HCT116 (cell line): ENCODE data around the gene HSPB1. TPM values are rescaled to one million over a fixed set of nuclear protein-coding genes. Genes with fewer than 3 reads are reported as not detected.
A peak's percentile ranks its signal among the peaks of the same experiment; 100 is the strongest.

ENCODE experiments used
- ATAC-seq: fragments of 200-7000 bp; cut with Tn5 transposase; 2 replicates; pipeline ENCODE4 v1.9.1; 2020; ENCODE audit warnings: mild to moderate bottlenecking, moderate library complexity
- BruUV-seq: library from RNA; stranded (reverse); fragments of 400-500 nt; replicated peaks from 2 replicates; lab custom pipeline; 2021; lab: Mats Ljungman, UMichigan
- CTCF ChIA-PET: fragments of 300-600 bp; sonication (Branson Sonifier 250); formaldehyde crosslinking; loops from one replicate; lab custom pipeline; 2021; ENCODE audit warnings: antibody characterized with exemption; lab: Charles Lee
- POLR2A ChIA-PET: fragments of 300-600, 350-600 bp; sonication (Branson Sonifier 250); formaldehyde crosslinking; loops from one replicate; lab custom pipeline; 2021; ENCODE audit warnings: antibody characterized with exemption; lab: Charles Lee
- RAD21 ChIA-PET, 2 experiments: fragments of 300-600 bp; sonication (Branson Sonifier 250); formaldehyde crosslinking; loops; one replicate each; lab custom pipeline; 2023; ENCODE audit warnings: low total read pairs in 2 of 2; ENCODE audit not compliant: uncharacterized antibody in 2 of 2, unreplicated experiment in 2 of 2, low non-redundant PET in 1 of 2; lab: Charles Lee
- DNase-seq: peaks from one replicate; pipeline ENCODE4 v3.0.0-alpha.2; 2010; ENCODE audit warnings: low read depth, low spot score
- H2AFZ ChIP-seq: fragments of 200-600 bp; shearing (Covaris generic), sonication (generic); 2 replicates; pipeline ENCODE4 v1.6.1; 2017; ENCODE audit warnings: low read depth, mixed run types, mixed read lengths, antibody characterized with exemption, low read length; ENCODE audit not compliant: poor library complexity, severe bottlenecking
- H3K27ac ChIP-seq: 2 replicates; pipeline ENCODE4 v1.5.1; 2012; ENCODE audit warnings: low read depth, low read length
- H3K27me3 ChIP-seq: fragments of 200-600 bp; sonication (generic); 2 replicates; pipeline ENCODE4 v1.6.1; 2016; ENCODE audit warnings: mixed run types, low read length, mixed read lengths; ENCODE audit not compliant: insufficient read depth
- H3K36me3 ChIP-seq, 2 experiments: fragments of 200-500 bp in 1 of 2; fragments of 200-600 bp in 1 of 2; sonication (Bioruptor generic) in 1 of 2; sonication (generic) in 1 of 2; 2 replicates each; pipeline versions ENCODE4 v1.5.1 to v1.6.1; 2014 to 2016; ENCODE audit warnings: low read length in 2 of 2, inconsistent platforms in 1 of 2, mixed read lengths in 1 of 2, mixed run types in 1 of 2; ENCODE audit not compliant: insufficient read depth in 2 of 2, control insufficient read depth in 1 of 2
- H3K4me1 ChIP-seq, 2 experiments: fragments of 200-600 bp in 1 of 2; sonication (generic) in 1 of 2; 2 replicates each; pipeline versions ENCODE4 v1.5.1 to v1.6.1; 2012 to 2017; ENCODE audit warnings: low read length in 2 of 2, inconsistent platforms in 1 of 2, mild to moderate bottlenecking in 1 of 2, mixed read lengths in 1 of 2, mixed run types in 1 of 2, moderate library complexity in 1 of 2; ENCODE audit not compliant: insufficient read depth in 2 of 2, control insufficient read depth in 1 of 2
- H3K4me2 ChIP-seq: fragments of 200-600 bp; sonication (generic); 2 replicates; pipeline ENCODE4 v1.6.1; 2017; ENCODE audit warnings: mixed run types, low read length, mixed read lengths
- H3K4me3 ChIP-seq, 2 experiments: fragments of 200-600 bp in 1 of 2; sonication (generic) in 1 of 2; replicated peaks in 1 of 2; 2 replicates each; pipeline ENCODE4 v1.5.1; 2011 to 2016; ENCODE audit warnings: low read length in 2 of 2, control low read depth in 1 of 2, low read depth in 1 of 2, mild to moderate bottlenecking in 1 of 2, mixed read lengths in 1 of 2, mixed run types in 1 of 2
- H3K79me2 ChIP-seq: fragments of 200-600 bp; sonication (generic); 2 replicates; pipeline ENCODE4 v1.6.1; 2017; ENCODE audit warnings: mild to moderate bottlenecking, mixed run types, low read length, moderate library complexity, mixed read lengths; ENCODE audit not compliant: insufficient read depth
- H3K9ac ChIP-seq: fragments of 200-600 bp; sonication (generic); 2 replicates; pipeline ENCODE4 v1.6.1; 2016; ENCODE audit warnings: low read length, mixed read lengths
- H3K9me2 ChIP-seq: fragments of 200-600 bp; sonication (generic), shearing (Covaris generic); 2 replicates; pipeline ENCODE4 v1.6.1; 2017; ENCODE audit warnings: mixed run types, mild to moderate bottlenecking, moderate library complexity; ENCODE audit not compliant: insufficient read depth
- H3K9me3 ChIP-seq, 2 experiments: fragments of 200-500 bp in 1 of 2; fragments of 200-600 bp in 1 of 2; sonication (Bioruptor generic) in 1 of 2; sonication (generic) in 1 of 2; 2 replicates each; pipeline ENCODE4 v1.6.1; 2014 to 2017; ENCODE audit warnings: low read length in 2 of 2, mixed read lengths in 2 of 2, inconsistent platforms in 1 of 2, low read depth in 1 of 2, mild to moderate bottlenecking in 1 of 2, mixed run types in 1 of 2, moderate library complexity in 1 of 2; ENCODE audit not compliant: control insufficient read depth in 1 of 2, insufficient read depth in 1 of 2
- H4K20me1 ChIP-seq: fragments of 200-600 bp; sonication (generic), shearing (Covaris generic); 2 replicates; pipeline ENCODE4 v1.6.1; 2017; ENCODE audit warnings: mixed run types, mild to moderate bottlenecking, moderate library complexity; ENCODE audit not compliant: insufficient read depth
- ATF3 ChIP-seq: IDR thresholded peaks from 2 replicates; pipeline ENCODE4 v1.6.1; 2012
- CBX3 ChIP-seq: IDR thresholded peaks from 2 replicates; pipeline ENCODE4 v1.6.1; 2012; ENCODE audit warnings: low read depth
- CTCF ChIP-seq, 3 experiments: fragments of 200-600 bp in 1 of 3; sonication (generic) in 1 of 3; IDR thresholded peaks in 2 of 3; conservative IDR thresholded peaks in 1 of 3; 2 replicates each; pipeline ENCODE4 v1.5.1; 2012 to 2017; ENCODE audit warnings: low read depth in 2 of 3, low read length in 2 of 3, antibody characterized with exemption in 1 of 3, borderline replicate concordance in 1 of 3, control low read depth in 1 of 3, mild to moderate bottlenecking in 1 of 3, mixed read lengths in 1 of 3, mixed run types in 1 of 3, moderate library complexity in 1 of 3; ENCODE audit not compliant: insufficient read depth in 1 of 3
- EGR1 ChIP-seq: IDR thresholded peaks from 2 replicates; pipeline ENCODE4 v1.6.1; 2012; ENCODE audit warnings: low read depth
- ELF1 ChIP-seq: IDR thresholded peaks from 2 replicates; pipeline ENCODE4 v1.6.1; 2012; ENCODE audit warnings: low read depth, borderline replicate concordance
- EZH2 ChIP-seq: fragments of 200-600 bp; sonication (generic); IDR thresholded peaks from 2 replicates; pipeline ENCODE4 v1.6.1; 2017; ENCODE audit warnings: antibody characterized with exemption, mixed run types
- FOSL1 ChIP-seq: IDR thresholded peaks from 2 replicates; pipeline ENCODE4 v1.6.1; 2012; ENCODE audit warnings: low read depth
- JUND ChIP-seq: IDR thresholded peaks from 2 replicates; pipeline ENCODE4 v1.6.1; 2012
- MAX ChIP-seq: IDR thresholded peaks from 2 replicates; pipeline ENCODE4 v1.6.1; 2012
- POLR2A ChIP-seq: IDR thresholded peaks from 2 replicates; pipeline ENCODE4 v1.7.0; 2011; ENCODE audit warnings: borderline replicate concordance; ENCODE audit not compliant: insufficient read depth, insufficient read length; ENCODE audit errors: extremely low read depth
- REST ChIP-seq: IDR thresholded peaks from 2 replicates; pipeline ENCODE4 v1.6.1; 2012; ENCODE audit warnings: low read depth
- SP1 ChIP-seq: IDR thresholded peaks from 2 replicates; pipeline ENCODE4 v1.6.1; 2012; ENCODE audit warnings: low read depth
- TCF7L2 ChIP-seq: IDR thresholded peaks from 2 replicates; pipeline ENCODE4 v1.7.0; 2011; ENCODE audit warnings: borderline replicate concordance, inconsistent platforms; ENCODE audit not compliant: insufficient read depth, insufficient read length; ENCODE audit errors: extremely low read depth
- YY1 ChIP-seq: IDR thresholded peaks from 2 replicates; pipeline ENCODE4 v1.6.1; 2011; ENCODE audit warnings: low read length, low read depth, moderate library complexity, mild to moderate bottlenecking; ENCODE audit not compliant: insufficient replicate concordance; ENCODE audit errors: extremely low read depth
- ZBTB33 ChIP-seq: IDR thresholded peaks from 2 replicates; pipeline ENCODE4 v1.6.1; 2011; ENCODE audit warnings: mild to moderate bottlenecking, low read length, moderate library complexity; ENCODE audit not compliant: insufficient replicate concordance; ENCODE audit errors: extremely low read depth
- ZFX ChIP-seq: fragments of 450-650 bp; IDR thresholded peaks from 2 replicates; pipeline ENCODE4 v1.6.1; 2017
- ZNF274 ChIP-seq: fragments of 200-500 bp; sonication (Bioruptor generic); IDR thresholded peaks from 2 replicates; pipeline ENCODE4 v1.6.1; 2014; ENCODE audit warnings: mild to moderate bottlenecking, low read depth, low read length, inconsistent platforms
- intact Hi-C: fragments of 100-400 bp; cut with micrococcal nuclease; formaldehyde crosslinking; loops from 2 replicates; pipeline ENCODE4 v1.10.0; 2022
- total RNA-seq: library from RNA; stranded (reverse); gene quantifications from one replicate; pipeline ENCODE4 v1.2.1, GENCODE V29; 2021; ENCODE audit not compliant: unreplicated experiment

The HSPB1 gene
- total RNA-seq, 1 experiment from 2014 or later: 524 TPM

GRCh38 chr7:76296743-76297740 lies 5.4 kb upstream of the HSPB1 start:
- Histone ChIP-seq H3K4me2 (peak overlapping the region; percentile 66), H3K9ac (peak overlapping the region; percentile 36), H3K4me3 (peak overlapping the region in 1 of 2 experiments; percentile 13; a peak in 1 of 4 replicates), H2AFZ (peak overlapping the region; percentile 78), H3K4me1 (peaks cover 77 to 93% of the 10 kb centered on the region in 2 experiments), H3K27me3 (no peaks in the 10 kb centered on the region), H4K20me1 (no peaks in the 10 kb centered on the region), H3K9me3 (no peaks in the 10 kb centered on the region), H3K27ac (peak overlapping the region; percentile 38), H3K36me3 (no peaks in the 10 kb centered on the region), H3K9me2 (no peaks in the 10 kb centered on the region), H3K79me2 (no peaks in the 10 kb centered on the region)
- ChIA-PET CTCF (interaction anchor here (0.7 to 2.5 kb wide), 2 partner anchors 17 to 18 kb away, joined by 4 to 5 read pairs; no protein-coding TSS in a partner anchor), RAD21 (interaction anchor here in 1 of 2 experiments (0.6 kb wide), 1 partner anchor 98 kb away, joined by 3 read pairs; no protein-coding TSS in a partner anchor), POLR2A (interaction anchor here (0.9 to 1.2 kb wide), 2 partner anchors 17 kb away, joined by 3 to 4 read pairs; no protein-coding TSS in a partner anchor)
- TF ChIP-seq EGR1 (no peak), ZBTB33 (no peak), SP1 (no peak), TCF7L2 (no peak), ZFX (no peak), ATF3 (no peak), ELF1 (no peak), REST (no peak), ZNF274 (no peak), EZH2 (no peak), YY1 (no peak), CBX3 (no peak), JUND (no peak), MAX (no peak), FOSL1 (no peak), CTCF (IDR thresholded peaks at IDR 0.05 in 2 of 3, conservative IDR thresholded peaks at IDR 0.05 in 1 of 3; ENCODE audit: borderline replicate concordance in 1 of 3, insufficient read depth in 1 of 3, low read depth in 2 of 3, low read length in 2 of 3) (no peak), POLR2A (no peak)
- BruUV-seq: no TSS peak
- ATAC-seq: no peak
- DNase-seq: no peak
- intact Hi-C loops: no loop called here
